ENCODE measurements around the gene SLC41A3. TPM values are rescaled to one million over a fixed set of nuclear protein-coding genes. Genes with fewer than 3 reads are reported as not detected.
"Not testable (repeated sequence)": the region's sequence is repeated elsewhere in the genome, so short reads cannot be mapped to it uniquely, and the experiment has no call there.

SLC41A3 gene
- total and polyA plus RNA-seq, 4 donors = 9.3 to 19.8 (median 12.7) TPM

DNA sequence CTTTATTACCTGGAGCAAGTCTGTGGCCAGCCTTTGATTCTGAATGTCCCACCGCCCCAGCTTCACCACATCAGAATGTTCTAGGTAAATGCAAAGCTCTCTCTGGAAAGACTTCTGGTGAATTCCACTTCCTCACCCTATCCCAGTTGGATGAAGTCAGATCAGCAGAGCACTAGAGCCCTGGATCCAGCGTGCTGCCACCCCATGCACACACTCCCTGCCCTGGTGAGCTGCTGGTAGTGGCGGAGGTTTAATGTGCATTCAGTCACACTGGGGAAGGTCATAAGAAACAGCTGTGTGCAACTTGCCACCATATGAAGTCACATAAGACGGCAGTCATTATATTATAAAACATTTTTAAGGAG lies 16.3 kb upstream of the SLC41A3 start:
- 95% methylated on average over 4 of the region's 4 CpGs for WGBS
- H3K4me1 ChIP-seq (ENCODE audit: control insufficient read depth in 4 of 4, insufficient read depth in 4 of 4, low read length in 3 of 4) = no peaks in the 10 kb centered on the region

DNA sequence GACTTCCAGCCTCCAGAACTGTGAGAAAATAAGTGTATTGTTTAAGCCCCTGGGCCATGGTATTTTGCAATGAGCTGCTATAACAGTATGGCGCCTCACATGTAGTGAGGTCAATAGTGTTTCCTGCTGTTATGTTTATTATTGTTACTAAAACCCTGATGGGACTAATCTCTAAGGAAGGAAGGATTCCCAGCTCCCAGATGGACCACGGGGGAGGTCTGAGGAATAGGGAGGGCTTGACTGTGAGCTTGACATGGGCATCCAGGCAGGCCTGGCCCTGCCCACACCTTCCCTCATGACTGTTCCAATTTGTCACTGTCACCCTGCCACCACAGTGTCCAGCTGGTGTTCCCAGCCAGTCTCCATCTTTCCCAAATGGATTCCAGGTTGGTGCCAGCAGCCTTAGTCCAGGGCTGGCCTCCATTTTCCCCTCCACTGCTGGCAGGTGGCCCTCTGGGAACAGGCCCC lies 14.5 kb upstream of the SLC41A3 start:
- 85% methylated on average over 2 of the region's 2 CpGs for WGBS
- Histone ChIP-seq H3K9me3 (ENCODE audit: control insufficient read depth in 4 of 4, low read length in 3 of 4) (no peaks in the 10 kb centered on the region), H3K4me1 (ENCODE audit: control insufficient read depth in 4 of 4, insufficient read depth in 4 of 4, low read length in 3 of 4) (no peaks in the 10 kb centered on the region), H3K9ac (ENCODE audit: low read depth in 1 of 2, low read length in 2 of 2) (no peak overlapping the region), H3K27ac (ENCODE audit: low read depth in 1 of 2, low read length in 2 of 2) (no peak overlapping the region), H3K4me3 (ENCODE audit: low read depth in 1 of 3, low read length in 3 of 3) (no peak overlapping the region), H3K27me3 (ENCODE audit: control insufficient read depth in 4 of 4, insufficient read depth in 4 of 4, low read length in 3 of 4) (no peaks in the 10 kb centered on the region), H3K36me3 (ENCODE audit: control insufficient read depth in 4 of 4, insufficient read depth in 3 of 4, low read depth in 1 of 4, low read length in 3 of 4) (peaks cover 4 to 23% (median 10%) of the 10 kb centered on the region in 4 donors)
- no peak for DNase-seq (ENCODE audit: low spot score)
- TF ChIP-seq TAF1 (conservative IDR thresholded peaks at IDR 0.05) (no peak), YY1 (IDR thresholded peaks at IDR 0.05) (no peak), RAD21 (IDR thresholded peaks at IDR 0.05) (no peak), EGR1 (IDR thresholded peaks at IDR 0.05; ENCODE audit: low read depth in 2 of 2) (no peak)

More for the DNA sequence above, 16.3 kb upstream of the SLC41A3 start:
- Histone ChIP-seq H3K9me3 (ENCODE audit: control insufficient read depth in 4 of 4, low read length in 3 of 4) (no peaks in the 10 kb centered on the region), H3K4me3 (ENCODE audit: low read depth in 1 of 3, low read length in 3 of 3) (no peak overlapping the region), H3K27ac (ENCODE audit: low read depth in 1 of 2, low read length in 2 of 2) (no peak overlapping the region), H3K27me3 (ENCODE audit: control insufficient read depth in 4 of 4, insufficient read depth in 4 of 4, low read length in 3 of 4) (no peaks in the 10 kb centered on the region), H3K36me3 (ENCODE audit: control insufficient read depth in 4 of 4, insufficient read depth in 3 of 4, low read depth in 1 of 4, low read length in 3 of 4) (peaks cover 10 to 41% (median 20%) of the 10 kb centered on the region in 4 donors), H3K9ac (ENCODE audit: low read depth in 1 of 2, low read length in 2 of 2) (no peak overlapping the region)
- TF ChIP-seq NR2F2 (IDR thresholded peaks at IDR 0.05) (no peak), FOXA1 (IDR thresholded peaks at IDR 0.05) (no peak), GABPA (IDR thresholded peaks at IDR 0.05 in 1 of 2, conservative IDR thresholded peaks at IDR 0.05 in 1 of 2) (no peak), RXRA (IDR thresholded peaks at IDR 0.05) (no peak), JUND (IDR thresholded peaks at IDR 0.05) (no peak), TAF1 (conservative IDR thresholded peaks at IDR 0.05) (no peak), EGR1 (IDR thresholded peaks at IDR 0.05; ENCODE audit: low read depth in 2 of 2) (no peak)
- TF ChIP-seq, protein P1, sequence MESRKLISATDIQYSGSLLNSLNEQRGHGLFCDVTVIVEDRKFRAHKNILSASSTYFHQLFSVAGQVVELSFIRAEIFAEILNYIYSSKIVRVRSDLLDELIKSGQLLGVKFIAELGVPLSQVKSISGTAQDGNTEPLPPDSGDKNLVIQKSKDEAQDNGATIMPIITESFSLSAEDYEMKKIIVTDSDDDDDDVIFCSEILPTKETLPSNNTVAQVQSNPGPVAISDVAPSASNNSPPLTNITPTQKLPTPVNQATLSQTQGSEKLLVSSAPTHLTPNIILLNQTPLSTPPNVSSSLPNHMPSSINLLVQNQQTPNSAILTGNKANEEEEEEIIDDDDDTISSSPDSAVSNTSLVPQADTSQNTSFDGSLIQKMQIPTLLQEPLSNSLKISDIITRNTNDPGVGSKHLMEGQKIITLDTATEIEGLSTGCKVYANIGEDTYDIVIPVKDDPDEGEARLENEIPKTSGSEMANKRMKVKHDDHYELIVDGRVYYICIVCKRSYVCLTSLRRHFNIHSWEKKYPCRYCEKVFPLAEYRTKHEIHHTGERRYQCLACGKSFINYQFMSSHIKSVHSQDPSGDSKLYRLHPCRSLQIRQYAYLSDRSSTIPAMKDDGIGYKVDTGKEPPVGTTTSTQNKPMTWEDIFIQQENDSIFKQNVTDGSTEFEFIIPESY (IDR thresholded peaks at IDR 0.05) = no peak
- TF ChIP-seq, protein P2, sequence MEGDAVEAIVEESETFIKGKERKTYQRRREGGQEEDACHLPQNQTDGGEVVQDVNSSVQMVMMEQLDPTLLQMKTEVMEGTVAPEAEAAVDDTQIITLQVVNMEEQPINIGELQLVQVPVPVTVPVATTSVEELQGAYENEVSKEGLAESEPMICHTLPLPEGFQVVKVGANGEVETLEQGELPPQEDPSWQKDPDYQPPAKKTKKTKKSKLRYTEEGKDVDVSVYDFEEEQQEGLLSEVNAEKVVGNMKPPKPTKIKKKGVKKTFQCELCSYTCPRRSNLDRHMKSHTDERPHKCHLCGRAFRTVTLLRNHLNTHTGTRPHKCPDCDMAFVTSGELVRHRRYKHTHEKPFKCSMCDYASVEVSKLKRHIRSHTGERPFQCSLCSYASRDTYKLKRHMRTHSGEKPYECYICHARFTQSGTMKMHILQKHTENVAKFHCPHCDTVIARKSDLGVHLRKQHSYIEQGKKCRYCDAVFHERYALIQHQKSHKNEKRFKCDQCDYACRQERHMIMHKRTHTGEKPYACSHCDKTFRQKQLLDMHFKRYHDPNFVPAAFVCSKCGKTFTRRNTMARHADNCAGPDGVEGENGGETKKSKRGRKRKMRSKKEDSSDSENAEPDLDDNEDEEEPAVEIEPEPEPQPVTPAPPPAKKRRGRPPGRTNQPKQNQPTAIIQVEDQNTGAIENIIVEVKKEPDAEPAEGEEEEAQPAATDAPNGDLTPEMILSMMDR (IDR thresholded peaks at IDR 0.05; ENCODE audit: low read depth, low read length, missing input control) = no peak
- TF ChIP-seq, protein P3, sequence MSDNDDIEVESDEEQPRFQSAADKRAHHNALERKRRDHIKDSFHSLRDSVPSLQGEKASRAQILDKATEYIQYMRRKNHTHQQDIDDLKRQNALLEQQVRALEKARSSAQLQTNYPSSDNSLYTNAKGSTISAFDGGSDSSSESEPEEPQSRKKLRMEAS (IDR thresholded peaks at IDR 0.05) = no peak
- no peak for DNase-seq (ENCODE audit: low spot score)

DNA sequence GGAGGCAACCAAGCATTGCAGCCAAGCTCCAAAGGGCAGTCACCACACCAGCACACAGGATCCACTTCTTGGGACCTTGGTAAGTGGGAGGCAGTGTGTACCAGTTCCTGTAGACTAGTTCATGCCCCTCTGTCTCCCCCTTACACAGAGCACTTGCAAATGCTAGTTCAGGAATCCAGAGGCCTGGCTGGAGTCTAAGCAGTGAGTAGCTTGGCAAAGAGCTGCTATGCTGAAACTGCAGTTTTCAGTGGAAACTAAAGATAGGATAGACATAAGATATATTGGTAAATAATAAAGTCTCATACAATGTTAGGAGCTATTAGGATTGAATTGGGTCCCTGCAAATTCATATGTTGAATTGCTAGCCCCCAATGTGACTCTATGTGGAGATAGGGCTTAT lies 13.9 kb upstream of the SLC41A3 start:
- peaks cover 0 to 17% (median 7%) of the 10 kb centered on the region in 4 donors for H3K36me3 ChIP-seq (ENCODE audit: control insufficient read depth in 4 of 4, insufficient read depth in 3 of 4, low read depth in 1 of 4, low read length in 3 of 4)
- no peaks in the 10 kb centered on the region for H3K4me1 ChIP-seq (ENCODE audit: control insufficient read depth in 4 of 4, insufficient read depth in 4 of 4, low read length in 3 of 4)
- H3K27ac ChIP-seq (ENCODE audit: low read depth in 1 of 2, low read length in 2 of 2) = no peak overlapping the region
- no peak for DNase-seq (ENCODE audit: low spot score)
- H3K9ac ChIP-seq (ENCODE audit: low read depth in 1 of 2, low read length in 2 of 2) = no peak overlapping the region
- no peak for TF ChIP-seq JUND (IDR thresholded peaks at IDR 0.05)
- TF ChIP-seq RAD21 (IDR thresholded peaks at IDR 0.05) = no peak
- H3K9me3 ChIP-seq (ENCODE audit: control insufficient read depth in 4 of 4, low read length in 3 of 4) = no peaks in the 10 kb centered on the region
- H3K27me3 ChIP-seq (ENCODE audit: control insufficient read depth in 4 of 4, insufficient read depth in 4 of 4, low read length in 3 of 4) = no peaks in the 10 kb centered on the region
- H3K4me3 ChIP-seq (ENCODE audit: low read depth in 1 of 3, low read length in 3 of 3) = no peak overlapping the region

DNA sequence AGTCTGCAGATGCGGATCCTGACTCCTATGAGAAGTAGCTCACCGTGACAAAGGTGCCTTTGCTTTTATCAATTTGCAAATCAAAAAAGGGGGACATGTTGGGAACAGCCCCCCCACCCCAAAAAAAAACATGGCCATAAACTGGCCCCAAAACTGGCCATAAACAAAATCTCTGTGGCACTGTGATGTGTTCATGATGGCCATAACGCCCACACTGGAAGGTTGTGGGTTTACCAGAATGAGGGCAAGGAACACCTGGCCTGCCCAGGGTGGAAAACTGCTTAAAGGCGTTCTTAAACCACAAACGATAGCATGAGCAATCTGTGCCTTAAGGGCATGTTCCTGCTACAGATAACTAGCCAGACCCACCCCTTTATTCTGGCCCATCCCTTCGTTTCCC lies 12.3 kb upstream of the SLC41A3 start:
- not testable (repeated sequence) for H3K9ac ChIP-seq (ENCODE audit: low read depth in 1 of 2, low read length in 2 of 2); H3K36me3 ChIP-seq (ENCODE audit: control insufficient read depth in 4 of 4, insufficient read depth in 3 of 4, low read depth in 1 of 4, low read length in 3 of 4); H3K9me3 ChIP-seq (ENCODE audit: control insufficient read depth in 4 of 4, low read length in 3 of 4); DNase-seq (ENCODE audit: low spot score); H3K27ac ChIP-seq (ENCODE audit: low read depth in 1 of 2, low read length in 2 of 2); H3K4me3 ChIP-seq (ENCODE audit: low read depth in 1 of 3, low read length in 3 of 3); H3K4me1 ChIP-seq (ENCODE audit: control insufficient read depth in 4 of 4, insufficient read depth in 4 of 4, low read length in 3 of 4); H3K27me3 ChIP-seq (ENCODE audit: control insufficient read depth in 4 of 4, insufficient read depth in 4 of 4, low read length in 3 of 4)
- WGBS = 88% methylated on average over 6 of the region's 6 CpGs

DNA sequence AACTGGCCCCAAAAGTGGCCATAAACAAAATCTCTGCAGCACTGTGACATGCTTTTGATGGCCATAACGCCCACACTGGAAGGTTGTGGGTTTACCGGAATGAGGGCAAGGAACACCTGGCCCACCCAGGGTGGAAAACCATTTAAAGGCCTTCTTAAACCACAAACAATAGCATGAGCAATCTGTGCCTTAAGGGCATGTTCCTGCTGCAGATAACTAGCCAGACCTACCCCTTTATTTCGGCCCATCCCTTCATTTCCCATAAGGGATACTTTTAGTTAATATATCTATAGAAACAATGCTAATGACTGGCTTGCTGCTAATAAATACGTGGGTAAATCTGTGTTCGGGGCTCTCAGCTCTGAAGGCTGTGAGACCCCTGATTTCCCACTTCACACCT lies 8.2 kb upstream of the SLC41A3 start:
- not testable (repeated sequence) for H3K9me3 ChIP-seq (ENCODE audit: control insufficient read depth in 4 of 4, low read length in 3 of 4); DNase-seq (ENCODE audit: low spot score); H3K4me3 ChIP-seq (ENCODE audit: low read depth in 1 of 3, low read length in 3 of 3); H3K9ac ChIP-seq (ENCODE audit: low read depth in 1 of 2, low read length in 2 of 2); H3K27ac ChIP-seq (ENCODE audit: low read depth in 1 of 2, low read length in 2 of 2); H3K27me3 ChIP-seq (ENCODE audit: control insufficient read depth in 4 of 4, insufficient read depth in 4 of 4, low read length in 3 of 4); H3K36me3 ChIP-seq (ENCODE audit: control insufficient read depth in 4 of 4, insufficient read depth in 3 of 4, low read depth in 1 of 4, low read length in 3 of 4); H3K4me1 ChIP-seq (ENCODE audit: control insufficient read depth in 4 of 4, insufficient read depth in 4 of 4, low read length in 3 of 4)
- WGBS = 92% methylated on average over 5 of the region's 5 CpGs

Data from liver (tissue), 9 donors.